ENCODE results near the gene BCAR1.
"Not testable (repeated sequence)": the region's sequence is repeated elsewhere in the genome, so short reads cannot be mapped to it uniquely, and the experiment has no call there.

Gene BCAR1, protein sequence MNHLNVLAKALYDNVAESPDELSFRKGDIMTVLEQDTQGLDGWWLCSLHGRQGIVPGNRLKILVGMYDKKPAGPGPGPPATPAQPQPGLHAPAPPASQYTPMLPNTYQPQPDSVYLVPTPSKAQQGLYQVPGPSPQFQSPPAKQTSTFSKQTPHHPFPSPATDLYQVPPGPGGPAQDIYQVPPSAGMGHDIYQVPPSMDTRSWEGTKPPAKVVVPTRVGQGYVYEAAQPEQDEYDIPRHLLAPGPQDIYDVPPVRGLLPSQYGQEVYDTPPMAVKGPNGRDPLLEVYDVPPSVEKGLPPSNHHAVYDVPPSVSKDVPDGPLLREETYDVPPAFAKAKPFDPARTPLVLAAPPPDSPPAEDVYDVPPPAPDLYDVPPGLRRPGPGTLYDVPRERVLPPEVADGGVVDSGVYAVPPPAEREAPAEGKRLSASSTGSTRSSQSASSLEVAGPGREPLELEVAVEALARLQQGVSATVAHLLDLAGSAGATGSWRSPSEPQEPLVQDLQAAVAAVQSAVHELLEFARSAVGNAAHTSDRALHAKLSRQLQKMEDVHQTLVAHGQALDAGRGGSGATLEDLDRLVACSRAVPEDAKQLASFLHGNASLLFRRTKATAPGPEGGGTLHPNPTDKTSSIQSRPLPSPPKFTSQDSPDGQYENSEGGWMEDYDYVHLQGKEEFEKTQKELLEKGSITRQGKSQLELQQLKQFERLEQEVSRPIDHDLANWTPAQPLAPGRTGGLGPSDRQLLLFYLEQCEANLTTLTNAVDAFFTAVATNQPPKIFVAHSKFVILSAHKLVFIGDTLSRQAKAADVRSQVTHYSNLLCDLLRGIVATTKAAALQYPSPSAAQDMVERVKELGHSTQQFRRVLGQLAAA

DNA sequence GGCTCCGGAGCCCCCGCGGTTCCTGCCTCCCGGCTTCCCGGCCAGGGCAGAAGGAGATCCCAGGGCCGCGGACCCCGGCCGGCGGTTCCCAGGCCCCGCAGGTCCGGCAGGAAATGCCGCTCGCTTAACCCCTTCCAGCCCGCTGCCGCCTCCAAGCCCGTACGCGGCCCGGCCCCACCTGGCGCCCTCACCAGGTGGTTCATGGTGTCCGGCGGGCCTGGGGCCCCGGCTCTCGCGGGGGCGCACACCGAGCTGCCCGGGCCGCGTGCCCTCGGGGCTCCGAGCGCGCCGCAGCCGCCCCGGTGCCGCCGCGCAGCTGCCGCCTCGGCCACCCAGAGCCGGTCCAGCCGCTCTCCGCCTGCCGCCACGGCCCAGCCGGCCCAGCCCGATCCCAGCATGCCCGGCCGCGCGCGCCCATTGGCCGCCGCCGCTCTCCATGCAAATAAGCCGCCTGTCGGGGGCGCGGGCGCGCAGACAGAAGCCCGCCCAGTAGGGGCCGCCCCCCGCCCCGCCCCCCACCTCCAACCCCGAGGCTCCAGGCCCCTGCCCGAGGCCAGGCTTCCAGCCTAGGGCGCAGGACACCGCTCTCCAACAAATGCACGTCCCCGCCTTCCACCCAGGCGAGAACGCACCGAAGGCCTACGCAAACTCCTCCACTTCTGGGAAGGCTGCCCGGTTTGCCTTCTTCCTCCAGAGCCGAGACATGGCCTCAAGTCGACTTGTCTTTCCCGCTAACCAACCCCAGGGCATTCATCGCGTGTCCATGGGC is at the start of gene BCAR1:
Gene BCAR1 (minus strand): TSS at position 345 of the 769 bp plus-strand sequence. CDS start 142 bp downstream, at position 203.
- DNase-seq (ENCODE audit: low read depth in 2 of 2) = no peak

DNA sequence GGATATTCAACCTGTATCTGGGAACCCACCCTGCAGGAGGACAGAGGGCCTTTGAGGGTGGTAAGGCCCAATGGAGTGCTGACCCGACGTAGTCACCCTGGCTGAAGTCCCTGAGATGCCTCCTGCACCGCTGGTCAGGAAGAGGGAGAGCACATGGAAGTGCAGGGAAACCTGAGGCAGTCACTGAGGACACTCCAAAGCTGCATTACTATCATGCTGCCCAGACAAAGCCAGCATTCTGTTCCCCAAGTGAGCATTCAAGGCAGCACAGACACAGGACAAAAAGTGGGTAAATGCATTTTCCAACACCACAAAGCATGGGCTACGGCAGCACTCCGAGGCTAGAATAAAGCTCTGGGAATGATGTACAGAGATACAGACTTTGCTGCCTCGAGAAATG is 46.8 kb upstream of the BCAR1 start:
- DNase-seq (ENCODE audit: low read depth in 2 of 2) = no peak

DNA sequence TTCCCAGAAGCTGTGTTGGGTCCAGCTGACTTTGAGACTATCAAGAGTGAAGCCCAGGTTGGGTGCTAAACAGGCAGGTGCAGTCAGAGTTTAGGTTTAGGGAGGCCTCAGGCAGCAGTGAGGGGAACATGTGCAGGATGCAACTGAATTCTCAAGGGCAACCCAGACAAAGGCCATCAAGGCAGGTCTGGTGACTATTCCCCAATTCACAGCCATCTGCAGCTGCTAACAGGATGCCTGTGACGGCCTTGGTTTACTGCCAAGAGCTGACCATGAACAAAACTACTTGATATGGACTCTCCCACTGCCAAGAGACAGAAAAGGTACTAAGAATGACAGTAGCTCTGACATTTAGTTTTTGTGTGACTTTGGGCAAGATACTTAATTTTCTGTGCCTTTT is 45.2 kb upstream of the BCAR1 start:
- DNase-seq (ENCODE audit: low read depth in 2 of 2) = no peak

DNA sequence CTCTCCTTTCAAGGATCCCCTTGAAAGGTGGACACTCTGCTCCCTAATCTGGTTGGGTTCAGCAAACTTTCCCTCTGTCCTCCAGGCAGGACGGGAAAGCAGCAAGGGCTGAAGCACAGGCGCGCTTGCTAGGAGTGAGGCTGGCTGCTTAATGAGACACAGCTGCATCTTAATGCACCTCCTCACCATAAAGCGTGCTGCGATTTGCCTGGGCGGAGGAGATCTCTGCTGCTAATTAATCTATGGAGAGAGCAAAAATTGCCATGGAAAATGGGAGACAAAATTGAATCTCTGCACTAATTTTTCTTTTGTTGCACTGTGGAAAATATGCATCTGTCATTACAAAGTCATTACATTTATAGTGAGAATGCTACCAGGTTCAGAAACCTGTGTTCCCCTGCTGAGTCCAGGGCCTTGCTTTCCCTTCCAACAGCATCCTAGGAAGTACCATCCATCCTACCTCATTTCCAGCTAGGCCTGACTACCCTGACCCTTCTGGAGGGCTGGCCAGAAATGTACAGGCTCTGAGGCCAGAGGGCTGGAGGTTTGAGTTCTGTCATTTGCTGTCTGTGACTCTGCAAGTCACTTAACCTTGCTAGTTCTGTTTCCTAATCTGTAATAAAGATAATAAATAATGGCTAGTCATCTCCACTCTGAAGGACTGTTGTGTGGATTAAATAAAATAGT is 43.5 kb upstream of the BCAR1 start:
- DNase-seq (ENCODE audit: low read depth in 2 of 2) = no peak

DNA sequence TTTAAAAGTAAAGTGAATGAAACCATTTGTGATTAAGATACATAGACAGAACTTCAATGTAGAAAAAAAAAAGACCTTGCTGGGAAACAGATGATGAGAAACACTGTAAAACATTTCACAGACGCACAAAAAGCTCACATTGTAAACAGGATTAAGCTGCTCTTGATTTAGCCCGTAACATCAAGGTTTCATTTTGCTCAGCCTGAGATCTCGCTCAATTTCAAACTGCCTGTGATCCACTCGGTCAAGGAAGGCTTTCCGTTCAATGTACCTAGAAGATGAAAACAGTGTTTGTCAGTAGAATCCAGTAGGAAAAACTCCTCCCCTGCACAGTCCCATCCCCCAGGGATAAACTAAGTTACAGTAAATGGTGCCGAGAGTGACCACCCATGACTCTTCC is 42.3 kb upstream of the BCAR1 start:
- no peak for DNase-seq (ENCODE audit: low read depth in 2 of 2)

DNA sequence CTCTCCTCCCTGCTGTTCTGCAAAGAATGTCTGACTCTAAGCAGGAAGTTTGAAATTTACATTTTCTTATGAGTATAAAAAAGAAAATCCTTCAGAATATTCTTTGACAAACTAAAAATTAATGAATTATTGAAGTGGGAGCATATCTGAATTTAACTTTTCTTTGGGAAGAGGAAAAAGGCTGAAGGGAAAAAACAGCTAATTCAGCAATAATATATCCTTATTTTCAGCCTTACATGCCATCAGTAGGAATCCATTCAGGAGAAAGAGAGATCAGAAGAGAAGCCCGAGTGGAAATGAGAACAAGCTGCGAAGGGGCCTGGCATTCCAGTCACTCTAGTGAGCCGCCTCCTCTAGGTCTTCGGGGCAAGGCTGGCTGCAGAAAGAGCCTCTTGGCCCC is 41.7 kb upstream of the BCAR1 start:
- DNase-seq (ENCODE audit: low read depth in 2 of 2) = no peak

DNA sequence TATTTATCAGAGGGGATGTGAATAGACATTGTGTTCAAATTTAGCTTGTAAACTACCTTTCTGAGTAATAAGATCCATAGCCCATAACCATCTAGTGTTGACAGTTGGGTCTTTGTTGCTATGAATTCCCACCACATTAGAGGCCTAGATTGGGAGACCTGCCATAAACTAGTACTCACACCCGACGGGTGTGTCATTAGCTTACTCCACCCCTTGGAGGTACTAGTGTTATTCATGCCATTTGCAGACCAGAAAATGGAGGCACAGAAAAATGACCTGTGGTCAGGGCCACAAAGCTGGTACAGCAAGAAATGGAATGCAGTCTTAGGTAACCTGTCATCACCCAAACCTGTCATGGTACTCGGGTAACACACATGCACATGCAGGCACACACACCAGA is 41.3 kb upstream of the BCAR1 start:
- DNase-seq (ENCODE audit: low read depth in 2 of 2) = no peak

DNA sequence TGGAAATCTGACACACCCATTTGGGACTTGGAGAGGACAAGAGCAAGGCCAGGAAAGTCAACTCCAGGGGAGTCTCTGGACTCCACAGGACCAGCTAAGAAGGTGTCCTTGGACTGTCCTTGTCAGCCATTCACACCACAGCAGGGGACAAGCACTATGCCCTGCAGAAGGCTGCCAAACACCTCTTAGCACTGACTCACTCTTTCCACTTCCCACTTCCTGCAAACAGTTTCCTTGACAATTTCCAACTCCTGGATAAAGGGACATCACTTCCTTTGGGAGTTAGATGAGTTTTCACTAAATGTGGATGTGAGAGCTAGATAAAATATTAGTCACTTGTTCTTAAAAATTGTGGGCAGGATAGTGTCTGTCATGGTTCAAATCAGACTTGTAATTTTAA is 37.8 kb upstream of the BCAR1 start:
- DNase-seq (ENCODE audit: low read depth in 2 of 2) = no peak

DNA sequence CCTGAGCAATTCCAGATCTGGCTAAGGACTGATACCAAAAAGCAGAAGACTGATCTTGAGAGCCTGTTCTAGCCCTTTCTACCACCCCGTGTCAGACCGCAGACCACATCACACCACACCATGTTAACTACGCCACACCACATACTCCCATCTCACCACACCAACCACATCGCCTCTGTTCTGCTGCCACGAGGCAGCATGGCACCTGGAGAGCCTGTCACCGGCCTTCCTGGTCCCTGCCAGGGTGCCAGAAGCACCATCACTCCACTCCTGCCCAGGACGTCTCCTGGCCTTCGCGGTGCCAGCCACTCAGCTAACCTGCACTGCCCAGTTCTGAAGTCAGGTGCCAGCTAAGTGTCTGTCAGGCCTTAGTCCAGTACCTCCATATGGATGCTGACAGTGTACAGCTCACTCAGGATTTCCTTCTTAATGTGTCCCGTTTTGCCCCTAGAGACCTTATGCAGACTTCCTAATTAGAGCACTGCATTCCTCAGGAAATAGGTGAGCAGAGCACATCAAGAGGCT is 37.2 kb upstream of the BCAR1 start:
- DNase-seq (ENCODE audit: low read depth in 2 of 2) = peak; percentile 37 to 64

DNA sequence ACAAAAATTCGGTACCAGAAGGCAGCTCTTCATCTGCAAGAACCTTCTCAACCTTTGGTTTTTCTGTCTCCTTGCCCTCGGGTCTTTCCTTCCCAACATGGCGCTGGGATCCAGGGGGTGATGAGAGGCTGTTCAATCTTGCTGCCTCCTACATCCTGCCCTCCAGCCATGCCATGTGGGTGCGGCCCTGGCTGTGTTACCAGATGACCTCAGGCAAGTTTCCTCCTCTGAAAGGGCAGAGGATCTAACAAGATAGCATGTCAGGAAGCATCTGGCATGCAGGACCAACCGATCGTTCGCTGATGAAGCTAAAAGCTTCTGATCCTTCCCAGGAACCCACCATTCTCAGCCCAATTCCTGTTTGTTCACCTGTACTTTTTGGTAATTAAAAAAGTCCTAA is 36.8 kb upstream of the BCAR1 start:
- no peak for DNase-seq (ENCODE audit: low read depth in 2 of 2)

DNA sequence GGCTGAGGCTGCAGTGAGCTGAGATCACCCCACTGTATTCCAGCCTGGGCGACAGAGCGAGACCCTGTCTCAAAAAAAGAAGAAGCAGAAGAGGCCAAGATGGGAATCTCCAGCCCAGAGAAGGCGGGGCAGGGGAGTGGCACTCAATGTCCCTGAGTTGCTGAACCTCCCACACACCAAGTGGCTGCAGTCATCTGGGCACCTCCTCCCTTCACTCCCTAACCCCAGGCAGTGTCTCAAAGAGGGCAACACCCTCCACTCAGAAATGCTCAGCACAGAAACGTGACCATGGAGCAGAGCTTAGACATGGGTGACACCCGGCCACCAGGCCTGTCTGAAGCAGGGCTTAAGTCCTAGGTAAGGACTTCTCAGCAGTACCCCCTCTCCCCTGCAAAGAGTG is 36.3 kb upstream of the BCAR1 start:
- DNase-seq (ENCODE audit: low read depth in 2 of 2) = no peak

DNA sequence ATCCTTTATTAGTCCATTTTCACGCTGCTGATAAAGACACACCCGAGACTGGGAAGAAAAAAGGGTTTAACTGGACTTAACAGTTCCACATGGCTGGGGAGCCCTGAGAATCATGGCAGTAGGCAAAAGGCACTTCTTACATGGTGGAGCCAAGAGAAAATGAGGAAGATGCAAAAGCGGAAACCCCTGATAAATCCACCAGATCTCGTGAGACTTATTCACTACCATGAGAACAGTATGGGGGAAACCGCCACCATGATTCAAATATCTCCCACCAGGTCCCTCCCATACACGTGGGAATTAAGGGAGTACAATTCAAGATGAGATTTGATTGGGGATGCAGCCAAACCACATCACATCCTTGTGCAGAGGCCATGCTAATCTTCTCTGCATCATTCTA is 35.0 kb upstream of the BCAR1 start:
- DNase-seq (ENCODE audit: low read depth in 2 of 2) = no peak

DNA sequence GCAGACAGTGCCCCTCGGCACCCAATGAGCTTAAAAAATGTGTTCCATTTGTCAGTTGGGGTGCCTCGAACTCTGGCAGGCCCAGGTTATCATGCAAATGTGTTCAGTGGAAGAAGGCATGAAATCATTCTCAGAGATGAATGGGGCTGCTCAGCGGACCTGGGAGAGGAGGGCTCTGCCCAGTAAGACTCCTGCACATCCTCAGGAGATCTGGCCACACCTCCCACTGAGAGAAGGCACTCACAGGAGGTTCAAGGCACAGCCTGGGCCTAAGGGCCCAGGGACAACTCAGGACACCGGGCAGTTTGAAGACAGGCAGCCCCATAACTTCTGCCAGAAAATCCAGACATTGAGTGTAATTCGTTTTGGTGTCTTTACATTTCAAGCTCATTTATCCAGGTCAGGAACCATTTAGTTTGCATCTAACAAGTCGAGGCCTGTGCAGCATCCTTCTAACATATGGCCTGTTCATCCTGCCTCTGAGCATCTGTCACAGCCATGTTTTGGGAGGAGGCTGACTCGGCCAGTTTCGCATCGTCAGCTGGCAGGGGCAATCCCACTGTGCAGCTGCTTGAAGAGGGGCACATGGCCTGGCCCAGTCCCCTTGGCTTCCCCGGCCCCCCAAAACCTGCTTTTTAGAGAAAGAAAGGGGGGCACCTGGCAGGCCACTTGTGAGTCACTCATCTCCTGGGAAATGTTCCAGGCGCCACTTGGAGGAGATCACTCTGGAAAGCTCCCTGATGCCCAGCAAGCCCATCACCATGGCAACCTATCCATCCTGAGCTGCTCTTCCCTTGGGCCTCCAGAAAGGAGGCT is 31.2 kb upstream of the BCAR1 start:
- no peak for DNase-seq (ENCODE audit: low read depth in 2 of 2)

DNA sequence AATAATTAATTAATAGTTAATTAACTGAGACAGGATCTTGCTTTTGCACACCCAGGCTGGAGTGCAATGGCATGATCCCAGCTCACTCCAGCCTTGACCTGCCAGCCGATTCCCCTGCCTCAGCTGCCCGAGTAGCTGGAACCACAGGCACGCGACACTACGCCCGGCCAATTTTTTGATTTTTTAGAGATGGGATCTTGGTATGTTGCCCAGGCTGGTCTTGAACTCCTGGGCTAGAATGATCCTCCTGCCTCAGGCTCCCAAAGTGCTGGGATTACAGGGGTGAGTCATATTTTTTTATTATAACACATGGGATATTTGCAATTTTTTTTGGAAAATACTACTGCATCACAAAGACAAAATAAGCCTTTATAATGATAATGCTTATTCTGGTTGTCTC is 30.4 kb upstream of the BCAR1 start:
- no peak for DNase-seq (ENCODE audit: low read depth in 2 of 2)

DNA sequence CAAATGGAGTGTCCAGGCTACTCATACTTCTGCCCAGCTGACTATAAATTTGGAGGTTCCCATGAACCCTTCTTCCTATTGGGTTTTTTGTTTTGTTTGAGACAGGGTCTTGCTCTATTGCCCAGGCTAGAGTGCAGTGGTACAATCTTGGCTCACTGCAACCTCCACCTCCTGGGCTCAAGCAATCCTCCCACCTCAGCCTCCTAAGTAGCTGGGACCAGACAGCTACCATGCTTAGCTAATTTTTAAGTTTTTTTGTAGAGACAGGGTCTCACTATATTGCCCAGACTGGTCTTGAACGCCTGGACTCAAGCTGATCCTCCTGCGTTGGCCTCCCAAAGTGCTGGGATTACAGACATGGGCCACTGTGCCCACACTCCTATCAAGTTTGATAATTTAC is 29.6 kb upstream of the BCAR1 start:
- not testable (repeated sequence) for DNase-seq (ENCODE audit: low read depth in 2 of 2)

DNA sequence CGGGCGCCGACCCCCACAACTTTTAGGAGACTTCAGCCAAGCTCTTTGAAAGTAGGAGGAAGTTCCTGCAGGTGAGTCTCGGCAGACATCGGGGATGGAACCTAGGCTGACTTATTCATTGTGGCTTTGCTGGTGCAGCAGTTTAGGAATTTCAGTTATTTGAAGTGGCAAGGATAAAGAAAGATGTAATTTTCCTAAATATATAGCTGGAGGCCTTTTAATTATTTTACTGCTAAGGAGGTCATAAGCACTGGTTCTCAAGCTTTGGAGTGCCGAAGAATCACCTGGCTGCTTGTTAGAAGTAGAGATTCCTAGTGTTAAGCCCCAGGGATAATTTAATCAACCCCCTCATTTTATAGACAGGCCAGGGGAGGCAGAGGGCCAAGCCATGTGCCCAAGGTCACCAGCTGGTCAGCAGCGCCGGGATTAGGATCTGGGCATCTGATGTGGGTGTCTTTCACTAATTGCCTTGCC is 28.9 kb upstream of the BCAR1 start:
- no peak for DNase-seq (ENCODE audit: low read depth in 2 of 2)

DNA sequence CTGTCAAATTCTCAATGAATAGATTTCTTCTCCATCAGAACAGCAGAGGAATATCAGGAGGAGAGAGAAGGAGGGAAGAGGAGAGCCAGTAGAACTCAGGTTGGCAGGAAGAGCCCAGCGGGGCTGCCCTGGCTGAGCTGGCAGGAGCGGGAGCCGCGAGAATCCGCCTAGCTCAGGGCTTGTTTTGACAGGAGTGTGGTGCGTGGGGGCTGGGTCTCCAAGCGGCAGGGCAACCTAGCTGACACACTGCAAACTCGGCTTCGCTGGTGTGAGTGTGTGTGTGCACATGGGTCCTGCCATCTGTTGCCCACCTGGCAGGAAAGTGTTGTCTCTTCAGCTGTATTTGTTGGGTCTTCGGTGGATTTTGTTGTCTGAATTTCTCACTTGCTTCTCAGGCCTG is 27.9 kb upstream of the BCAR1 start:
- no peak for DNase-seq (ENCODE audit: low read depth in 2 of 2)

DNA sequence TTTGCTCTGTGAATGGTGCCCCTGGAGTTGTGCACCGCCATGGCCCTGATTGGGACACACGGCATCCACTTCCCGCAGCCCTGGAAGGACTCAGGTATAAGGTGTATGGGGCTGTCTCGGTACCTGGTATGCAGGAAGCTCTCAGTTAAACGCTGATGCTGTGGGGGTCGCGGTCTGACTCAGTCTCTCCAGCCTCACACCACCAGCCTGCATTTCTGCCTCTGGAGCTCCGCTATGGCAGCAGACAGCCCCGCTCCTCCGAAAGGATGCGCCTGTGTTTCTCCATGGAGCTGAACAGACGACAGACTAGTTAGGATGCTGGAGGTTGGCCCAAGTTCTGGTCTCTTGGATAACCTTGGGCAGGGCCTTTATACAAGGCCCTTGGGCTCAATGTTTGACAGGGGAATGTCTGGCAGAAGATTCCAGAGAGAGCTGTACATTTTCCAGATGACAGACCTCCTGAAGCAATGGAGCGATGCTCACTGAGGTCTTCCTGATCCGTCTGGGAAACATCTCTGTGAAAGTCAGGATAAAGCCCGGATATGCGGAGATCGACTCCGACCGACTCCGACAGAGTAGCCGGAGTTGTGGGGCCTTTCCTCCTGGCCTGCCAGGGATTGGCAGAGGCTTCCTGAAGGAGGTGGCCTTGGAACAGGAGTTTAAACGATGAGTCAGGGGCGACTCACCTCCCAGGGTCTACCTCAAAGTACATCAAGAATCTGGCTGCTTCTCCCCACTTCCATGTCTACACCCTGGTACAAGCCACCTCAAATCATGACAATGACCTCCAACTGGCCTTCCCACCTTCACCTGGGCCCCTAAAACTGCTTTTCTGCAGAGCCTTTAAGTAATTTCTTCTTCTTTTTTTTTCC is 21.9 kb upstream of the BCAR1 start:
- no peak for DNase-seq (ENCODE audit: low read depth in 2 of 2)

DNA sequence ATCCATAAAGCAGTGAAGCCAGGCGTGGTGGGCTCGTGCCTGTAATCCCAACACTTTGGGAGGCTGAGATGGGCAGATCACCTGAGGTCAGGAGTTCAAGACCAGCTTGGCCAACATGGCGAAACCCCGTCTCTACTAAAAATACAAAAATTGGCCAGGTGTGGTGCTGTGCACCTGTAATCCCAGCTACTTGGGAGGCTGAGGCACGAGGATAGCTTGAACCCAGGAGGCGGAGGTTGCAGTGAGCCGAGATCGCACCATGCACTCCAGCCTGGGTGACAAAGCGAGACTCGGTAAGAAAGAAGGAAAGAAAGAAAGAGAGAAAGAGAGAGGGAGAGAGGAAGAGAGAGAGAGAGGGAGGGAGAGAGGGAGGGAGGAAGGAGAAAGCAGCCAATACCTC is 21.2 kb upstream of the BCAR1 start:
- not testable (repeated sequence) for DNase-seq (ENCODE audit: low read depth in 2 of 2)

Data from stimulated activated CD4-positive, alpha-beta T cell treated with anti-CD3 and anti-CD28 coated beads, Interleukin-15, amount 100 ng/mL, for 48 hours (primary cell).